HG03025 (cell line): Measurements from ENCODE around the gene NAALADL2.
"Not testable (repeated sequence)": the region's sequence is repeated elsewhere in the genome, so short reads cannot be mapped to it uniquely, and the experiment has no call there.

Experiments
- ATAC-seq: cut with Tn5 transposase; IDR thresholded peaks from one replicate; pipeline ENCODE4 v1.9.1; 2021; ENCODE audit warnings: mild to moderate bottlenecking, moderate library complexity; ENCODE audit not compliant: unreplicated experiment, low FRiP score

Gene NAALADL2

DNA sequence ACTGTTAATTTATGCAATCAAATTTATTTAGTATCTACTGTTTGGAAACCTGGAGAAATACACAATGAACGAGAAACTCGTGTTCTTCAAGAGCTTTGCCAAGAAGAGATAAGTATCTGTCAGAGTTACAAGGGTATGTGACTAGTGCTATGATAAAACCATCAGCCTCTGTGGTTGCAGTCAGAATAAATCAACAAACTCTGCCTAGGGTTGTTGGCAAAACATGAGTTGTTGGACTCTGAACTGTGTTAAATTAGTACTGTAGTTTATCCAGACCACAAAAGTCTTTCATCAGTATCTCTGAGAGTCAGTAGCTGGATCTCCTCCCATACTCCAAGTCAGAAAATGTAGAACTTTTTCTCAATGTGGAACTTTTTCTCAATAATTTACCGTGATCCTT is 918.4 kb downstream of the NAALADL2 start:
- ATAC-seq = no peak

DNA sequence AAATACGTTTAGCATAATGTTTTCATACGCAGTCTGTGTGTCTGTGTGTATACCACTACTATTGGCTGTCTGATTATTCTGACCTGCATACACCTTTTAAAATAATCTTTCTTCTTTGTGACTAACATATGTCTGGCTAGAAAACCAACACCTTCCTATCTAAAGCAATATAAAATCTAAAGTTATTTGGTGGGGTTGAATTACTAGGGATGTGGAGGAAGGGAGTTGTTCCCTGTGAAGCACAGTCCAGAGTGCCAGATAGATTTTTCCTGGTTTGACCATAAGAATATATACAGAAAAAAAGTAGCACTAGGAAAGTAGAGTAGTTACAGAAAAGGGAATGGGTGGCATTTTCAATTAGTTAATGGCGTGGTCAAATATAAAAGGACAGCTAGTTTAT is 918.8 kb downstream of the NAALADL2 start:
- ATAC-seq = no peak

DNA sequence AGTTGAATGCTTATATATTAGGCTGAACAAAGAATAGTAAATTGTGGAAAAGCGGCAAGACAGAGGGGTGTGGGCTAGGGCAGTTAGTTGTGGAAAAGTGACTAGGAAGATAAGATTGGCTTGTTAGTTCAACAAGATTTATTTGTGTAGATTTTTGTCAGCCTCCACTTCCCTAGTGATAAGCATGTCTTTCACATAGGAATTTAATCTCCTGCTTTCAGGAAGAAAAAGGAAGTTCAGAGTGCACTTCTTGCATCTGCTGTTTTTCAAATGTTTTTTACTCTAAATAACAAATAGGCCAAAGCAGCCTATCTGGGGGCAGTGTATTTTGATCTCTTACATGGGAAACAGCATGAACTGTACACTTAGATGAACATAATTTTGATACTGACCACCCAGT is 919.9 kb downstream of the NAALADL2 start:
- no peak for ATAC-seq

DNA sequence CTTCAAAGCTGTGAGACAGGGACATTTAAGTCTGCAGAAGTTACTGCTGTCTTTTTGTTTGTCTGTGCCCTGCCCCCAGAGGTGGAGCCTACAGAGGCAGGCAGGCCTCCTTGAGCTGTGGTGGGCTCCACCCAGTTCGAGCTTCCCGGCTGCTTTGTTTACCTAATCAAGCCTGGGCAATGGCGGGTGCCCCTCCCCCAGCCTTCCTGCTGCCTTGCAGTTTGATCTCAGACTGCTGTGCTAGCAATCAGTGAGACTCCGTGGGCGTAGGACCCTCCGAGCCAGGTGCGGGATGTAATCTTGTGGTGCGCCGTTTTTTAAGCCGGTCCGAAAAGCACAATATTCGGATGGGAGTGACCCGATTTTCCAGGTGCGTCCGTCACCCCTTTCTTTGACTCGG is 928.0 kb downstream of the NAALADL2 start:
- not testable (repeated sequence) for ATAC-seq

DNA sequence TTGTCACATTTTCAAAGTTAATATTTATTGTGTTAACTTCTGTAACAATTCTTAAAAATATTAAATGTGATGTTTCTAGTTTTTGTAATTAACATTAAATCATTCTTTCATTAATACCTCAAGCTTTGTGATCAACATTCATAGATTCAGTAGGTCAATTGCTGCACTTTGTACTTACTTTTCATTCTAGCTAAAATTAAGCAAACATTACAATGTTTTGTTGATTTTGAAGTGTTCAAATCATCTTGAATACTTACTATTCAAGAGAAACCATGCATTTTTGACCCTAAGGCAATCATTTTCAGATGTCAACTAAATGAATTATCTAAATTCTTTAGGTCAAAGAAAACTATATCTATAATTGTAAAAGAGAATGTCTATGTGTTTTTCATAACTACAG is 933.1 kb downstream of the NAALADL2 start:
- no peak for ATAC-seq

DNA sequence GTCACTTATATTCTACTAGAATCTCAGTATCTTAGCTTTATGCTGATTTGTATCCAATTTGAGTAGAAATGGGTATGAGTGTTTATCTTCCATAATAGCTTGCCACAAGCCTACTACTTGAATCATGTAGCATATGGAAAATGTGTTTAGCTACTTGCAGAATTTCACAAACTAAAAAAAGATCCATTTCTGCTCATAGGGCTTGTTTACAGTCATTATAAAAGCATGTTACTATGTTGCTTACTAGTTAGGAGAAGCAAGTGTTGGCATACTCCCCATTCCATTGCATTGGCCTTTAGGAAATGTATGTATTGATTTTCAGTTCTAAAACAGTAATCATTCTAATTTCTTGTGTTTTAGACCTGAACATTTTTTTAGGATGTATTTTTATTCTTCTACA is 939.2 kb downstream of the NAALADL2 start:
- no peak for ATAC-seq

DNA sequence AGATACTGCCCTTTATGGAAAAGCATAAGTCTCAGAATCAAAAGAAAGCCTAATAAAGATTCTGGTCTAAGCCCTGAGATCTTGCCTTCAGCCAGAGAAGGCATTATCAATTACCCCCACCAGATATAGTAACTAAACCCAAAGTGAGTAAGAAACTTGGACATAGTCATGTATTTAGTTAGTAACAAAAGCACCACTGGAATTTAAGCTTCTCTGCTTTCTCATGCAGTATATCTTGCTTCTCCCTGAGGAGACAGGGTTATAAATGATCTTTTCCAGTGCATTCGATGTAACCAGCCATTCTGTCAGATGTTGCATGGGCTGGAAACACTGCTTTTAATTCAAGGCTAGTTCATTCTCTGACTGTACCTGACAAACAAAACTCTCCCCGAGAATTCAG is 946.7 kb downstream of the NAALADL2 start:
- no peak for ATAC-seq

DNA sequence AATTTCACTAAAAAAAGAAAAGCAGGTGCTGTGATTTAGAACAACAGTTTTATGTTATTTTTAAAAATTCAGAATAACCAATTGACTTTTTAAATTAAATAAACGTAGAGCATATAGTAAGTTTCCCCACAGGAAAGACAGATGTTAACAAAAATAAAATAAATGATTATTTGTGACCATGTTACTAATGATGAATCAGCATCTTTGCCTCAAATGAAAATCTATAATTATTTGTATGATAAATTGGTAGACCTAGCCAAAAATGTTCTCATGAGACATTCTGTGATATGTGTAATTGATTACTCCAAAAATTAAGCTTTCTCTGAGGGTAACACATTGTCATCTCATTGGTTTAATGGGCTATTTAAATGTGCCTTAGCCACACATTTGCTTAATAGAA is 948.0 kb downstream of the NAALADL2 start:
- ATAC-seq = no peak

DNA sequence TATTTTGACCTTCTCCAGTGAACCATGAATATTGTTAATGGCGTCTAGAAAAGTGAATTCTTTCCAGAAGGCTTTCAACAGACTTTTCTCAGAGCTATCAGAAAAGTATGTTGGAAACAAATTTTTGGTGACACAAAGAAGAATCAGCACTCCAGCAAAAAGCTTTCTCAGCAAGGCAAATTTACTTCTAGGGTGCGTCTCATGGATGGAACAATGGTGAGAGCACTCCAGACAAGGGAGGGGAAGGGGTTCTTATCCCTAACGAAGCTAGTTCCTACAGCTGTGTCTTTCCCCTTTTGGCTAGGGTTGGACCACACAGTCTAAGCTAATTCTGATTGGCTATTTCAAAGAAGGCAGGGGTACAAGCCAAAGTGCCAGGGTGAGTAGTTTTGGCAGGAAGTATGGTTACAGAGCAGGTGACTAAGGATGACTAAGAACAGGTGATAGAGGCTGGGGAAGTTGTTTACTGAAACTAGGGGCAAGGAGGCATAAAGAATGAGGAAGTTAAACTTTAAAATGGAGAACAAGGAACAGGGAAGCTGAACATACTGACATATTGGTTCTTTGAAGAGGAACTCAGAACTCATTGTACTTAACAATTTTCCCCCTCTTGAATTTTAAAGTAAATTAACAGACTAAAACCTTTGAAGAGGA is 959.8 kb downstream of the NAALADL2 start:
- ATAC-seq = no peak

DNA sequence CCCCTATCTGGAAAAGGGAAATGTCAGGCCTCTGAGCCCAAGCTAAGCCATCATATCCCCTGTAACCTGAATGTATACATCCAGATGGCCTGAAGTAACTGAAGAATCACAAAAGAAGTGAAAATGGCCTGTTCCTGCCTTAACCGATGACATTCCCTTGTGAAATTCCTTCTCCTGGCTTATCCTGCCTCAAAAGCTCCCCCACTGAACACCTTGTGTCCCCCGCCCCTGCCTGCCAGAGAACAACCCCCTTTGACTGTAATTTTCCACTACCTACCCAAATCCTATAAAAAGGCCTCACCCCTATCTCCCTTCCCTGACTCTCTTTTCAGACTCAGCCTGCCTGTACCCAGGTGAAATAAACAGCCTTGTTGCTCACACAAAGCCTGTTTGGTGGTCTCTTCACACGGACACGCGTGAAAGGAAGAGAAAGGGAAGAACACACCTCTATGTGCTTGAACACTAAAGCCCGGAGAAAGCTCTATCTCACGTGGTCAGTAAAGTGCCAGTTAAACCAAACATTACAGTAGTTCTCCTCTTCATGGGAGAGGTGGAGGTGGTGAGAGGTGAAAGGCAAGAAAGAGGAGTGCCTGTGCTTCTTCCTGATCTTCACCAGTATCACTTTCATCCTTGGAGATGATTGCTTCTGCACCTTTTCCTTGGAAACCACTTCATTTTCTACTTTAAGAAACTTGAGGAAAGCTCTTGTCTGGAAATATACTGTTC is 963.8 kb downstream of the NAALADL2 start:
- ATAC-seq = not testable (repeated sequence)

DNA sequence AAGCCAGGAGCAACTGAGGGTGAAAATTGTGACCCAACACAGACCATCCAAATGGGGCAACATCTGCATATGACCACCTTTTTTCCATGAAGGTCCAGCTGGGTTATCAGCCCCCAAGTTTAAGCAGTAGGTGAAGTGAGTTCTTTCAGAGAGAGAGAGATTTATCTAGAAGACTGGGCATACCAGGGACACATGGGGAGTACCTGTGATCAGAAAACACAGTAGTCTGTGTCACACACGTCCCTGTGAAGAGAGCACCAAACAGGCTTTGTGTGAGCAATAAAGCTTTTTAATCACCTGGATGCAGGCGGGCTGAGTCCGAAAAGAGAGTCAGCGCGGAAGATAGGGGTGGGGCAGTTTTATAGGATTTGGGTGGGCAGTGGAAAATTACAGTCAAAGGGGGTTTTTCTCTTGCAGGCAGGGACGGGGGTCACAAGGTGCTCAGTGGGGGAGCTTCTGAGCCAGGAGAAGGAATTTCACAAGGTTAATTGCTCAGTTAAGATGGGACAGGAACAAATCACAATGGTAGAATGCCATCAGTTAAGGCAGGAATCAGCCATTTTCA is 966.0 kb downstream of the NAALADL2 start:
- not testable (repeated sequence) for ATAC-seq

DNA sequence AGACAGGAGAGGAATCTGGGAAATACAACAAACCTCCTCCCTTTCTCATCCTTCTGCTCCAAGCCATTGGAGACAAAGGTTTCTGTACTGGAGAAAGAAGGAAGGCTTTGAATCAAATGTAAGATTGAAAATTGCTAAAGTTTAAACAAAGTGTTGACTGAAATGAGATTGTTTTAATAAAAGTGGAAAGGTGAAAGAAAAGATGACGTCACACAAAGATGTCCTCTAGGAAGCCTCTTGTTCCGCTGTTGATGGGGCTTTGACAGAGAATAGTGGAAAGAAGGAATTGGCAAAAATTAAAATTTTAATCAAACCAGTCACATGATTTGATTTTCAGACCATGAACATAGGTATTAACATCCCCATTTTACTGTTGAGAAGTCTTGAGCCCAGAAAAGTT is 967.6 kb downstream of the NAALADL2 start:
- ATAC-seq = no peak

DNA sequence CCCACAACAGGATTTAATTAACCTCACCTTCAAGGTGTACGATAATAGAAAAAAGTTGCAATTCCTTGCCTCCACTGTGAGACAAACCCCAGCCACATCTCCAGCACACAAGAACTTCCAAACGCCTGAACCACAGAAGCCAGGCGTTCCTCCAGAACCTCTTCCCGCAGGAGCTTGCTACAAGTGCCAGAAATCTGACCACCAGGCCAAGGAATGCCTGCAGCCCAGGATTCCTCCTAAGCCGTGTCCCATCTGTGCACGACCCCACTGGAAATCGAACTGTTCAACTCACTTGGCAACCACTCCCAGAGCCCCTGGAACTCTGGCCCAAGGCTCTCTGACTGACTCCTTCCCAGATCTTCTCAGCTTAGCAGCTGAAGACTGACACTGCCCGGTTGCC is 970.7 kb downstream of the NAALADL2 start:
- ATAC-seq = not testable (repeated sequence)

DNA sequence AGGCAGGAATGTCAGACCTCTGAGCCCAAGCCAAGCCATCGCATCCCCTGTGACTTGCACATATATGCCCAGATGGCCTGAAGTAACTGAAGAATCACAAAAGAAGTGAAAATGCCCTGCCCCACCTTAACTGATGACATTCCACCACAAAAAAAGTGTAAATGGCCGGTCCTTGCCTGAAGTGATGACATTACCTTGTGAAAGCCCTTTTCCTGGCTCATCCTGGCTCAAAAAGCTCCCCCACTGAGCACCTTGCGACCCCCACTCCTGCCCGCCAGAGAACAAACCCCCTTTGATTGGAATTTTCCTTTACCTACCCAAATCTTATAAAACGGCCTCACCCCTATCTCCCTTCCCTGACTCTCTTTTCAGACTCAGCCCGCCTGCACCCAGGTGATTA is 976.6 kb downstream of the NAALADL2 start:
- not testable (repeated sequence) for ATAC-seq

DNA sequence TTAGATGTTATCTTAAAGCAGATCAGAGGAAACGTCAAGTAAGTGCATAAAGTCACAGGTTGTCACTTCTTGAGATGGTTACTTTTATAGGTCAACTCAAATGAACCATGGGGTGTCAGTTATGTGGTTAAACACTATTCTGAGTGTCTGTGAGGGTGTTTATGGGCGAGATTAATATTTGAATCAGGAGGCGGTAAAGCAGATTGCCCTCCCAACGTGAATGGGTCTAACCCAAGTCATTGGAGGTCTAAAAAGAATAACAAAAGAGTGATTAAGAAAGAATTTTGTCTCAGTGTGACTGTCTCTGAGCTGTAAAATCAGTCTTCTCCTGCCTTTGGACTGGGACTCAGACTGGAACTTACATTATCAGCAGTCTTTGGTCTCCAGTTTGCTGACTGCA is 977.5 kb downstream of the NAALADL2 start:
- no peak for ATAC-seq

DNA sequence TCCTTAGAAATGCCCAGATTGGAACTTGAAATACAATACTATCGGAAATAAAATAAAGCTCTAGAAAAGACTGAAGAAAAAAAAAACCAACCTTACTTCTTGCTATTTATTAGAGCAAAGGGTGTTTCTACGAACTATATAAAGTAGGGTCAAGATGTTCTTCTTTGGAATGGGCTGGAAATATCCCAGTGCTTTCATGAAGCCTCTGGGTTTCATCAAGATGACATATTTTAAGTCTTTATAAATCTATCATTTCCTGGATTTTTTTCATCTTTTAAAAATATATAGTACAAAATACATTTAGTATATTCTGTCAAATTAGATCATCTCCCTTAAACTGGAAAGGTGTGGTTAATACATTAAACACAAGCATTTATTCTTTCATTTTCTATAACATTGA is 978.8 kb downstream of the NAALADL2 start:
- no peak for ATAC-seq

DNA sequence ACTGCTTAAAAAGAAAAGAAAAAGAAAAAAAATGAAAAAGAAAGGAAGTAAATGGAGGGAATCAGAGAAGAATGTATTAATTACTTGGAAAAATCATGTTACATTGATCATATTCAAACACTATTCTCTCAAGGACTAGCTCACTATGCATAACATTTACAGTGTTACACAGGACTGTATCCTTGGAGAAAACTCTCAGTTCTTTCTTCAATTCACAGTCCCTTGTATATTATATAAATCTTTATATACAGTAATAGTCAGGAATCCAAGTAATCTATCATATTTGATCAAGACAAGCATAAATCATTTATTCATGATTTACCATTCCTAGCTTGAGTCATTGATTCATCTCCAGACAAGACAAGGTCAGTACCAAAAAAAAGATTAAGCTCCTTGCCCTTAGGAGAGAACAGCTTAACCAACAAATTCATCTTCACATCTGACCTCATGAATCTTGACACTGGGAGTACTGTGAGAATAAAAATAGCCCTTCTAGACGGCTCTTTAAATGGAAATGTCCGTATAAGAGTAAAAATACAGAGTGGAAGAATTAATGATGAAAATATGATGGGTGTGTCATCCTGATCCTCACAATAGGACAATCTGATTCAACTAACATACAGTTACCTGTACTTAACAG is 980.4 kb downstream of the NAALADL2 start:
- no peak for ATAC-seq

DNA sequence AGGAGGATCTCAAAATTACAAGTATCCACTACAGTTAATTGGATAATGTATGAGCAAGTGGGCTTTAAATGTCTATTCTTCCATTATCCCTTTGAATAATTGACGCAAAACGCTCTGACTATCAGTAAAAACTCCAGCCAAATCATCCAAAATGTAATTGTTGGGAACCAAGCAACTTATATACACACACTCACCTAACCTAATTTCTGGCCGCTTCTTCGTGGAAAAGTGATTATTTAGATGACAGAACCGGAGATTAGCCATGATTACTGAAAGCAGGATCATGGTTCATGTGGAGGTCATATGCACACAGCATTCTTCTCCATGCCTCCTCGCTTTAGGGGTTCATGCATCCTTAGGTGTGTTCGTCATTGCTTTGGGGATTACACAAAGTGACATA is 992.4 kb downstream of the NAALADL2 start:
- no peak for ATAC-seq

DNA sequence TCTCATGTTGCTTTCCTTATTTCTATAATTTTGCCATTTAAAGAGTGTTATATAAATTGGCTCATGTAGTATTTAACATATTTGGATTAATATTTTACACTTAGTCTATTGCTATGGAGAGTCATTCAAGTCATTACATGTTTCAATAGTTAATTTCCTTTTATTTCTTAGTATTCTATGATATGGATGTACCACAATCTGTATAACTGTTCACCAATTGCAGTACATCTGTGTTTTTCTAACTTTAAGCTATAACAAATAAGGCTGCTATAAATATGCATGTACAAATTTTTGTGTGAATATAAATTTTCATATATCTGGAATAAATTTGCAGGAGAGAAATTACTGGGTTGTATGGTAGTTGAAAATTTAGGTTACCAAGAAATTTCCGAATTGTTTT is 993.4 kb downstream of the NAALADL2 start:
- ATAC-seq = no peak

DNA sequence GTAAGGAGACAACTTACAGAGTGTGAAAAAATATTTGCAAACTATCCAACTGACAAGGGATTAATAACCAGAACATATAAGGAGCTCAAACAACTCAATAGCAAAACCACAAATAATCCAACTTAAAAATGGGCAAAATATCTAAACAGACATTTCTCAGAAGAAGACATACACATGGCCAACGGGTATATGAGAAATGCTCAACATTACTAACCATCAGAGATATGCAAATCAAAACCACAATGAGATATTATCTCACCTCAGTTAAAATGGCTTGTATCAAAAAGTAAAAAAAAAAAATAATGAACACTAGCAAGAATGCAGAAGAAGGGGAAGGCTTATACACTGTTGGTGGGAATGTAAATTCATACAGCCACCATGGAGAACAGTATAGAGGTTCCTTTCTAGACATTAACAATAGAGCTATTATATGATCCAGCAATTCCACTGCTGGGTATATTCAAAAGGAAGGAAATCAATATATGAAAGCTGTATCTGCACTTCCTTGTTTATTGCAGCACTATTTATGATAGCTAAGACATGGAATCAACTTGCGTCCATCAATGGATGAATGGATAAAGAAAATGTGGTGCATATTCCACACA is 998.6 kb downstream of the NAALADL2 start:
- ATAC-seq = no peak
